Measurements from ENCODE around the gene GRK5. TPM values are rescaled to one million over a fixed set of nuclear protein-coding genes. Genes with fewer than 3 reads are reported as not detected.

GRK5 gene
- total RNA-seq, 1 experiment from 2014 or later, result 2.3 TPM

DNA sequence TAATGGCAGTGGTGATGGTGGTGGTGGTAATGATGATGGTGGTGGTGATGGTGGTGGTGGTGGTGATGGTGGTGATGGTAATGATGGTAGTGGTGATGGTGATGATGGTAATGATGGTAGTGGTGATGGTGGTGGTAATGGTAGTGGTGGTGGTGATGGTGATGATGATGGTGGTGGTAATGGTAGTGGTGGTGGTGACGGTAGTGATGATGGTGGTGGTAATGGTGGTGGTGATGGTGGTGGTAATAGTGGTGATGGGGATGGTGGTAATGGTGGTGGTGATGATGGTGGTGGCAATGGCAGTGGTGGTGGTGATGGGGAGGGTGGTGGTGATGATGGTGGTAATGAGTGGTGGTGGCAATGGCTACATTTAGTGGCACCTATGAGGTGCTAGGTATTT, 105.7 kb downstream of the GRK5 start:
- ATAC-seq (no peak), DNase-seq (ENCODE audit: low spot score) (no peak)
- Mint-ChIP-seq H3K27ac (no peak overlapping the region), H3K9me3 (peaks cover 9% of the 10 kb centered on the region), H3K4me3 (no peak overlapping the region), H3K36me3 (no peaks in the 10 kb centered on the region), H3K4me1 (peaks cover 29% of the 10 kb centered on the region), H3K27me3 (ENCODE audit: low read depth) (no peaks in the 10 kb centered on the region)
- ChIA-PET CTCF (no interaction called here), POLR2A (no interaction called here)
- TF ChIP-seq, protein P1, sequence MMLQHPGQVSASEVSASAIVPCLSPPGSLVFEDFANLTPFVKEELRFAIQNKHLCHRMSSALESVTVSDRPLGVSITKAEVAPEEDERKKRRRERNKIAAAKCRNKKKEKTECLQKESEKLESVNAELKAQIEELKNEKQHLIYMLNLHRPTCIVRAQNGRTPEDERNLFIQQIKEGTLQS (CRISPR knock-in tag; conservative IDR thresholded peaks at IDR 0.05), result no peak
- no peak for TF ChIP-seq TEAD4 (CRISPR knock-in tag; IDR thresholded peaks at IDR 0.05)
- TF ChIP-seq ESRRA (CRISPR knock-in tag; IDR thresholded peaks at IDR 0.05; ENCODE audit: borderline replicate concordance), result no peak
- no peak for TF ChIP-seq RORB (CRISPR knock-in tag; IDR thresholded peaks at IDR 0.05)
- TF ChIP-seq NFATC4 (CRISPR knock-in tag; IDR thresholded peaks at IDR 0.05), result no peak
- TF ChIP-seq PREB (CRISPR knock-in tag; IDR thresholded peaks at IDR 0.05; ENCODE audit: borderline replicate concordance), result no peak
- TF ChIP-seq ZNF396 (CRISPR knock-in tag; IDR thresholded peaks at IDR 0.05; ENCODE audit: borderline replicate concordance), result no peak
- no peak for TF ChIP-seq MAX (CRISPR knock-in tag; IDR thresholded peaks at IDR 0.05)
- no peak for TF ChIP-seq JUN (CRISPR knock-in tag; IDR thresholded peaks at IDR 0.05)
- TF ChIP-seq, protein P2, sequence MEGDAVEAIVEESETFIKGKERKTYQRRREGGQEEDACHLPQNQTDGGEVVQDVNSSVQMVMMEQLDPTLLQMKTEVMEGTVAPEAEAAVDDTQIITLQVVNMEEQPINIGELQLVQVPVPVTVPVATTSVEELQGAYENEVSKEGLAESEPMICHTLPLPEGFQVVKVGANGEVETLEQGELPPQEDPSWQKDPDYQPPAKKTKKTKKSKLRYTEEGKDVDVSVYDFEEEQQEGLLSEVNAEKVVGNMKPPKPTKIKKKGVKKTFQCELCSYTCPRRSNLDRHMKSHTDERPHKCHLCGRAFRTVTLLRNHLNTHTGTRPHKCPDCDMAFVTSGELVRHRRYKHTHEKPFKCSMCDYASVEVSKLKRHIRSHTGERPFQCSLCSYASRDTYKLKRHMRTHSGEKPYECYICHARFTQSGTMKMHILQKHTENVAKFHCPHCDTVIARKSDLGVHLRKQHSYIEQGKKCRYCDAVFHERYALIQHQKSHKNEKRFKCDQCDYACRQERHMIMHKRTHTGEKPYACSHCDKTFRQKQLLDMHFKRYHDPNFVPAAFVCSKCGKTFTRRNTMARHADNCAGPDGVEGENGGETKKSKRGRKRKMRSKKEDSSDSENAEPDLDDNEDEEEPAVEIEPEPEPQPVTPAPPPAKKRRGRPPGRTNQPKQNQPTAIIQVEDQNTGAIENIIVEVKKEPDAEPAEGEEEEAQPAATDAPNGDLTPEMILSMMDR (IDR thresholded peaks at IDR 0.05), result no peak
- TF ChIP-seq, protein P3, sequence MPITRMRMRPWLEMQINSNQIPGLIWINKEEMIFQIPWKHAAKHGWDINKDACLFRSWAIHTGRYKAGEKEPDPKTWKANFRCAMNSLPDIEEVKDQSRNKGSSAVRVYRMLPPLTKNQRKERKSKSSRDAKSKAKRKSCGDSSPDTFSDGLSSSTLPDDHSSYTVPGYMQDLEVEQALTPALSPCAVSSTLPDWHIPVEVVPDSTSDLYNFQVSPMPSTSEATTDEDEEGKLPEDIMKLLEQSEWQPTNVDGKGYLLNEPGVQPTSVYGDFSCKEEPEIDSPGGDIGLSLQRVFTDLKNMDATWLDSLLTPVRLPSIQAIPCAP (CRISPR knock-in tag; IDR thresholded peaks at IDR 0.05), result no peak
- no peak for TF ChIP-seq MYBL2 (CRISPR knock-in tag; IDR thresholded peaks at IDR 0.05)
- no peak for TF ChIP-seq OVOL2 (CRISPR knock-in tag; IDR thresholded peaks at IDR 0.05; ENCODE audit: borderline replicate concordance)

DNA sequence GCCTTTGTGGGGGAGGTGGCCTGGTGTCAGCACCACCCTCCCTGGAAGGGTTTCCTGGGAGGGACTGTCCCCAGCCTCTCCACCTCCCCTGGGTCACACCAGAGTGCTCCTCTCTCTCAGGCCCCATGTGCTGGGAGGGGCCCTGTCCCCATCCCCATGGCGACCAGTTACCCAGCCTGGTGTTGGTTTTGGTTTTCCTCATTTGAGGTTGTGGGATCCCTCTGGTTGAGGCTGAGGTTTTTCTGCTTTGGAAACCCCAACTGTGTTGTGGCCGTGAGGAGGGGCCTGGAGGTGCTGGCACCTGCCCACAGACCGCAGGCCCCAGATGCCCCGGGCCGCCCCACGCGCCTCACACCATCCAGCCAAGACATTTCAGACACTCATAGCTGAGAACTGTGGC, 106.3 kb downstream of the GRK5 start:
- no peak overlapping the region for H3K27ac Mint-ChIP-seq
- H3K4me3 Mint-ChIP-seq, result no peak overlapping the region
- H3K9me3 Mint-ChIP-seq, result peaks cover 9% of the 10 kb centered on the region
- no peaks in the 10 kb centered on the region for H3K27me3 Mint-ChIP-seq (ENCODE audit: low read depth)
- POLR2A ChIA-PET, result no interaction called here
- DNase-seq (ENCODE audit: low spot score), result no peak
- H3K4me1 Mint-ChIP-seq, result peaks cover 34% of the 10 kb centered on the region
- CTCF ChIA-PET, result no interaction called here
- no peak for ATAC-seq
- H3K36me3 Mint-ChIP-seq, result no peaks in the 10 kb centered on the region
- TF ChIP-seq ATF6 (CRISPR knock-in tag; IDR thresholded peaks at IDR 0.05), result no peak
- TF ChIP-seq ZMAT4 (CRISPR knock-in tag; IDR thresholded peaks at IDR 0.05), result no peak
- no peak for TF ChIP-seq SOX15 (CRISPR knock-in tag; IDR thresholded peaks at IDR 0.05)
- TF ChIP-seq ELF4 (CRISPR knock-in tag; IDR thresholded peaks at IDR 0.05; ENCODE audit: low read depth), result no peak
- TF ChIP-seq CBFB (CRISPR knock-in tag; IDR thresholded peaks at IDR 0.05; ENCODE audit: low read depth), result no peak
- TF ChIP-seq ZNF396 (CRISPR knock-in tag; IDR thresholded peaks at IDR 0.05; ENCODE audit: borderline replicate concordance), result no peak
- TF ChIP-seq ZNF671 (CRISPR knock-in tag; IDR thresholded peaks at IDR 0.05), result no peak
- TF ChIP-seq, protein P4, sequence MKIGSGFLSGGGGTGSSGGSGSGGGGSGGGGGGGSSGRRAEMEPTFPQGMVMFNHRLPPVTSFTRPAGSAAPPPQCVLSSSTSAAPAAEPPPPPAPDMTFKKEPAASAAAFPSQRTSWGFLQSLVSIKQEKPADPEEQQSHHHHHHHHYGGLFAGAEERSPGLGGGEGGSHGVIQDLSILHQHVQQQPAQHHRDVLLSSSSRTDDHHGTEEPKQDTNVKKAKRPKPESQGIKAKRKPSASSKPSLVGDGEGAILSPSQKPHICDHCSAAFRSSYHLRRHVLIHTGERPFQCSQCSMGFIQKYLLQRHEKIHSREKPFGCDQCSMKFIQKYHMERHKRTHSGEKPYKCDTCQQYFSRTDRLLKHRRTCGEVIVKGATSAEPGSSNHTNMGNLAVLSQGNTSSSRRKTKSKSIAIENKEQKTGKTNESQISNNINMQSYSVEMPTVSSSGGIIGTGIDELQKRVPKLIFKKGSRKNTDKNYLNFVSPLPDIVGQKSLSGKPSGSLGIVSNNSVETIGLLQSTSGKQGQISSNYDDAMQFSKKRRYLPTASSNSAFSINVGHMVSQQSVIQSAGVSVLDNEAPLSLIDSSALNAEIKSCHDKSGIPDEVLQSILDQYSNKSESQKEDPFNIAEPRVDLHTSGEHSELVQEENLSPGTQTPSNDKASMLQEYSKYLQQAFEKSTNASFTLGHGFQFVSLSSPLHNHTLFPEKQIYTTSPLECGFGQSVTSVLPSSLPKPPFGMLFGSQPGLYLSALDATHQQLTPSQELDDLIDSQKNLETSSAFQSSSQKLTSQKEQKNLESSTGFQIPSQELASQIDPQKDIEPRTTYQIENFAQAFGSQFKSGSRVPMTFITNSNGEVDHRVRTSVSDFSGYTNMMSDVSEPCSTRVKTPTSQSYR (CRISPR knock-in tag; IDR thresholded peaks at IDR 0.05), result no peak
- TF ChIP-seq JUN (CRISPR knock-in tag; IDR thresholded peaks at IDR 0.05), result no peak
- TF ChIP-seq GTF2I (CRISPR knock-in tag; conservative IDR thresholded peaks at IDR 0.05), result no peak
